ENCODE results near the gene SLC16A5. TPM values are rescaled to one million over a fixed set of nuclear protein-coding genes. Genes with fewer than 3 reads are reported as not detected.
A peak's percentile ranks its signal among the peaks of the same experiment; 100 is the strongest.

SLC16A5 gene
- total RNA-seq, 2 donors from 2014 or later = 28.8 to 54.0 TPM

GRCh38 chr17:75077496-75078283 lies 10.1 kb upstream of the SLC16A5 start:
- Histone ChIP-seq H3K4me1 (ENCODE audit: control insufficient read depth, insufficient read depth, low read length) (peaks cover 9% of the 10 kb centered on the region), H3K36me3 (ENCODE audit: control insufficient read depth, insufficient read depth, low read length) (no peaks in the 10 kb centered on the region), H3K9ac (ENCODE audit: extremely low read depth, low read length, poor library complexity, severe bottlenecking) (no peak overlapping the region), H3K4me3 (ENCODE audit: low read length) (no peak overlapping the region), H3K27me3 (ENCODE audit: control insufficient read depth, insufficient read depth, low read length, poor library complexity, severe bottlenecking) (no peaks in the 10 kb centered on the region), H3K27ac (ENCODE audit: low read depth, low read length) (no peak overlapping the region), H3K9me3 (ENCODE audit: control insufficient read depth, low read length) (no peaks in the 10 kb centered on the region)
- peak; percentile 15 for TF ChIP-seq CTCF (conservative IDR thresholded peaks at IDR 0.05)
- peaks cover 22% of the 10 kb centered on the region for H3K4me1 Mint-ChIP-seq
- H3K27ac Mint-ChIP-seq = peak overlapping the region; percentile 52
- no peaks in the 10 kb centered on the region for H3K36me3 Mint-ChIP-seq (ENCODE audit: low read depth)
- no peaks in the 10 kb centered on the region for H3K27me3 Mint-ChIP-seq (ENCODE audit: insufficient read depth)
- no peaks in the 10 kb centered on the region for H3K9me3 Mint-ChIP-seq
- 94 to 96% methylated on average over 37 to 53 of the region's 53 CpGs for WGBS, 2 experiments (ENCODE audit: insufficient coverage in 1 of 2, insufficient read length in 1 of 2)
- no peak for DNase-seq
- peak overlapping the region; percentile 31 for H3K4me3 Mint-ChIP-seq

- Histone ChIP-seq H3K27ac (ENCODE audit: low read depth, low read length) (no peak overlapping the region), H3K4me3 (ENCODE audit: low read length) (no peak overlapping the region), H3K4me1 (ENCODE audit: control insufficient read depth, insufficient read depth, low read length) (peaks cover 9% of the 10 kb centered on the region), H3K36me3 (ENCODE audit: control insufficient read depth, insufficient read depth, low read length) (no peaks in the 10 kb centered on the region), H3K9ac (ENCODE audit: extremely low read depth, low read length, poor library complexity, severe bottlenecking) (no peak overlapping the region), H3K9me3 (ENCODE audit: control insufficient read depth, low read length) (no peaks in the 10 kb centered on the region), H3K27me3 (ENCODE audit: control insufficient read depth, insufficient read depth, low read length, poor library complexity, severe bottlenecking) (no peaks in the 10 kb centered on the region)
- H3K9me3 Mint-ChIP-seq = no peaks in the 10 kb centered on the region
- 69 to 80% methylated on average over 5 to 17 of the region's 17 CpGs for WGBS, 2 experiments (ENCODE audit: insufficient coverage in 1 of 2, insufficient read length in 1 of 2)
- H3K4me1 Mint-ChIP-seq = peaks cover 23% of the 10 kb centered on the region
- no peaks in the 10 kb centered on the region for H3K36me3 Mint-ChIP-seq (ENCODE audit: low read depth)
- no peaks in the 10 kb centered on the region for H3K27me3 Mint-ChIP-seq (ENCODE audit: insufficient read depth)
- TF ChIP-seq CTCF (conservative IDR thresholded peaks at IDR 0.05) = no peak
- H3K27ac Mint-ChIP-seq = peak overlapping the region; percentile 79
- peak; percentile 72 for DNase-seq
- H3K4me3 Mint-ChIP-seq = peak overlapping the region; percentile 31
Observed at GRCh38 chr17:75078284-75079022, 9.3 kb upstream of the SLC16A5 start.

GRCh38 chr17:75079023-75079373 lies 8.8 kb upstream of the SLC16A5 start:
- Histone ChIP-seq H3K9me3 (ENCODE audit: control insufficient read depth, low read length) (no peaks in the 10 kb centered on the region), H3K9ac (ENCODE audit: extremely low read depth, low read length, poor library complexity, severe bottlenecking) (no peak overlapping the region), H3K4me3 (ENCODE audit: low read length) (no peak overlapping the region), H3K4me1 (ENCODE audit: control insufficient read depth, insufficient read depth, low read length) (peaks cover 9% of the 10 kb centered on the region), H3K27me3 (ENCODE audit: control insufficient read depth, insufficient read depth, low read length, poor library complexity, severe bottlenecking) (no peaks in the 10 kb centered on the region), H3K27ac (ENCODE audit: low read depth, low read length) (no peak overlapping the region), H3K36me3 (ENCODE audit: control insufficient read depth, insufficient read depth, low read length) (no peaks in the 10 kb centered on the region)
- DNase-seq = peak; percentile 73
- Mint-ChIP-seq H3K36me3 (ENCODE audit: low read depth) (no peaks in the 10 kb centered on the region), H3K27me3 (ENCODE audit: insufficient read depth) (no peaks in the 10 kb centered on the region), H3K4me3 (peak overlapping the region; percentile 31), H3K9me3 (no peaks in the 10 kb centered on the region), H3K4me1 (peaks cover 27% of the 10 kb centered on the region), H3K27ac (peak overlapping the region; percentile 79)
- WGBS, 2 experiments (ENCODE audit: insufficient coverage in 1 of 2, insufficient read length in 1 of 2) = 88 to 91% methylated on average over 7 to 8 of the region's 8 CpGs
- TF ChIP-seq CTCF (conservative IDR thresholded peaks at IDR 0.05) = no peak

Measured in endodermal cell (in vitro differentiated cells).